B cell (primary cell): Measurements from ENCODE around the gene SRSF10.

Experiments
- CTCF ChIP-seq: fragments of 200-600 bp; IDR thresholded peaks from one replicate; pipeline ENCODE4 v1.8.0; 2022; ENCODE audit warnings: antibody characterized with exemption, mild to moderate bottlenecking
- EZH2 ChIP-seq: IDR thresholded peaks from 2 replicates; pipeline ENCODE4 v1.6.1; 2012; ENCODE audit warnings: borderline replicate concordance, low read depth, mild to moderate bottlenecking, moderate library complexity, low read length; ENCODE audit not compliant: insufficient read depth, poor library complexity, severe bottlenecking

- TF ChIP-seq CTCF, result no peak
- TF ChIP-seq EZH2, result no peak
Observed at GRCh38 chr1:24018611-24019580, 38.8 kb upstream of the SRSF10 start.
